NCI-H226 (cell line): ENCODE results near the gene DMXL2.
"Not testable (repeated sequence)": the region's sequence is repeated elsewhere in the genome, so short reads cannot be mapped to it uniquely, and the experiment has no call there.

Experiments
- DNase-seq: peaks from one replicate; pipeline ENCODE4 v3.0.0-alpha.2; 2015

Gene DMXL2

DNA sequence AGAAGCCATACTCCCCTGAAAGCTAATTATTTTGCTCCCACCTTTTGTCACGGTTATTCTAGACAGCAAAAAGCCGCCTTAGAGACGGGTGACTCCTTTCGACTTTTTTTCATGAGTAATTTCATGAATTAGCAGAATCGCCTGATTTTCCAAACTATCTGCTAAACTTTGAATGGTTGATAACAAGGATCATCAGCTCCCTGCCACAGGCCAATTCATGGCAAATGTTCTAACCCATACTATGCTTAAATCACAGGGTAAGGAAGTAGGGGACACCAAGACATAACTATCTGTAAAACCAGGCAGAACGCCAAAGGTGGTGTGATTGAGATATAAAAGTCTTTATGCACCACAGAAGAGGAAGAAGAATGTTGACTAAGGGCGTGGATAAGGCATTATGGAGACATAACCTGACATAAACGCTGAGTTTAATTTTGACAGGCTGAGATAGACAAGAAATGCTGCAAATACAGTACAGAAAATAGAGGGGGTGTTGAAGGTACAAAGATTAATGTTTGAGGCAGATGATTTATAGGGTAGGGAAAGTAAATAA is 891 bp upstream of the DMXL2 start:
- peak; percentile 55 for DNase-seq

GRCh38 chr15:51621936-51622603 is 501 bp downstream of the DMXL2 start:
- peak; percentile 65 for DNase-seq

DNA sequence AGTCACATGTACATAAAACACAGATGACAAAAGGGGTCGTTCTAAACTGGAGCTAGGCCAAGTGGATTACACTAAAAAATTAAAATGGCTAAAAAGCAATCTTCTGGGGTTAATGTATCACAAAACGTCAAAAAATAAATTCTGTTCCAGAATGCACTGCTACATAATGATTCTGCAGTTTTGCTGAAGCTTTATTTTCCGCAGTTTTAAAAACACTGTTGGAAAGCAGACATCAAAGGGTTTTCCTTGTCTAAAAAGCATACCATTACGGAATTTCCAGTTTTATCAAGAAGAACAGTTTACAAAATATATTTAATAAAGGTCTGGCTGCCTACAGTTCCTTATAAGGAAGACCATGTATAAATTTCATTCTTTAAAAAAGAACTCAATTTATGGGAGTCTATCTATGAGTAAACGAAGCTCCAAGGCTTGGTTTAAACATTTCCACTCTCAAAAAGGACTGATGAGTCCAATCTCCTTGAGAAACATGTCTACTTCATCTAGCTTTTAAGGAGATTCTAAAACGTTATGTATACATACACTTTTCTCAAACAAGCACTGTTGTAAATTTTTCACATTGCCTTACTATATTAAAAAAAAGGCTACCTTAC is 1.3 kb downstream of the DMXL2 start:
- no peak for DNase-seq

- DNase-seq, result no peak
These were observed 1.9 kb downstream of the DMXL2 start for GRCh38 chr15:51620641-51621040.

DNA sequence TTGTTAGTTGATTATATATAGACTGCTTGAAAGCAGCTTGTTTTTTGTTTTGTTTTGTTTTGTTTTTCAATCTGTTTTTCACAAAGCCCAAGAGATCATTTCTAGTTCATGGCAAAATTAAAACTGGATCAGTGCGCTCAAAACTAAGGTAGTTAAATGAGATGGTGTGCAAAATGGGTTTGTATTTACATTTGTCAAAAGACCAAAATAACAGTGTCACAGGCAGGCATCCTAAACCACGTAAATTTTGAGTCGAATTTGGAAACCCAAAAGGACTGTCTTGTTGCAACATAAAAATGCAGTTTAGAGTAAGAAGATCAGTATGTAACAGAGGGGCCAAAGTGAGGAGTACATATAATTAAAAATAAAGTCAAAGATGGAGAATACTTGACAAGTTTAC is 2.4 kb downstream of the DMXL2 start:
- DNase-seq, result no peak

GRCh38 chr15:51619331-51620035 is 3.1 kb downstream of the DMXL2 start:
- DNase-seq, result no peak

DNA sequence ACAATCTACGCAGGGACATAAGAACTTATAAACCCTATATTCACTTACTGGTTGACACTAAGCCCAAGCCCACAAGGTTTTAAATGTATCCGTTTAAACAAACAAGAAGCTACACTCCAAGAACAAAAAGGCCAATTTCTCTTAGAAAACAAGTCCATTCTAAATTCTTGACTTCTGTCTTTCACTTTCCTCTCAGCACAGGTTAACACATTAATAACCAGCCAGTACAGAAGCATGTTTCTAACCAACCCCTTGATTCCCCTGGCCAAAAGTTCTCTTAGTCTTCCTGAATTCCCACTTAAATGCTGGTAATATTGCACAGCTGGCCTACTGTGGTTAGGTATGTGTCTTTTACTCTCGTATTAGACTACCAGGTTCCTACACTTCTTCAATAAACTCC is 4.7 kb downstream of the DMXL2 start:
- DNase-seq, result no peak

DNA sequence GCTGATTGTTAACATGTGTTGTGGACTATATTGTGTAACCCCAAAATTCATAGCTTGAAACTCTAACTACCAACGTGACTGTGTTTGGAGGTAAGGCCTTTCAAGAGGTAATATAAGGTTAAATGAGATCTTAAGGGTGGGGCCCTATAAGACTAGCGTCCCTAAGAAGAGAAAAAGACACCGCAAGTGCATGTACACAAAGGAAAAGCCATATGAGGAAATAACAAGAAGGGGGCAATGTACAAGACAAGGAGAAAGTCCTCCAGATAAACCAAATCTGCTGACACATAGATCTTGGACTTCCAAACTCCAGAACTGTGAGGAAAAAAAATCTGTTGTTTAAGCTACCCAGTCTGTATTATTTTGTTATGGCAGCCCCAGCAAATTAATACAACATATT is 8.6 kb downstream of the DMXL2 start:
- no peak for DNase-seq

- DNase-seq, result not testable (repeated sequence)
These were observed 9.9 kb downstream of the DMXL2 start for GRCh38 chr15:51612669-51613068.

DNA sequence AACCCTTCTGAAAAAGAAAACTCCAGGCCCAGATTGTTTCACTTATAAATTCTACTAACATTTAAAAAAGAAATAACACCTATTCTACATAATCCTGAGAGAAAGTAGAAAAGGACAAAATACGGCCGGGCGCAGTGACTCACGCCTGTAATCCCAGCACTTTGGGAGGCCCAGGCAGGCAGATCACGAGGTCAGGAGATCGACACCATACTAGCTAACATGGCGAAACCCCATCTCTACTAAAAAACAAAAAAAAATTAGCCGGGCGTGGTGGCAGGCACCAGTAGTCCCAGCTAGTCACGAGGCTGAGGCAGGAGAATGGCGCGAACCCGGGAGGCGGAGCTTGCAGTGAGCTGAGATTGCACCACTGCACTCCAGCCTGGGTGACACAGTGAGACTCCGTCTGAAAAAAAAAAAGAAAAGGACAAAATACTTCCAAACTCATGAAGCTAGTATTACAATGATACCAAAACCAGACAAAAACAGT is 19.1 kb downstream of the DMXL2 start:
- not testable (repeated sequence) for DNase-seq

DNA sequence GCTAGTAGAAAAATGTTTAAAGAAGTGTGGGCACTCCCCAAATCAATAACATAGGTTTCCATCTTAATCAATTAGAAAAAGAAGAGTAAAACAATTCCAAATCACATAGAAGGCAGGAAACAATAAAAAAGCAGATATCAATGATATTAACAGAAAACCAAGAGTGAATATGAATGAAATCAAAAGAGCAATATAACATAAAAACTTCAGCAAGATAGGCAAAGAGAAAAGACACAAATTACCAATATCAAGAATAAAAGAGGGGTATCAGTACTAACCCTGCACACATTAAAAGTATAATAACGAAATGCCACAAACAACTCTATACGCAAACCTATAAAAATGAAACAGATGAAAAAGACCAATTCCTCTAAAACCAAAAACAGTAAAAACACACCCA is 19.6 kb downstream of the DMXL2 start:
- DNase-seq, result no peak

DNA sequence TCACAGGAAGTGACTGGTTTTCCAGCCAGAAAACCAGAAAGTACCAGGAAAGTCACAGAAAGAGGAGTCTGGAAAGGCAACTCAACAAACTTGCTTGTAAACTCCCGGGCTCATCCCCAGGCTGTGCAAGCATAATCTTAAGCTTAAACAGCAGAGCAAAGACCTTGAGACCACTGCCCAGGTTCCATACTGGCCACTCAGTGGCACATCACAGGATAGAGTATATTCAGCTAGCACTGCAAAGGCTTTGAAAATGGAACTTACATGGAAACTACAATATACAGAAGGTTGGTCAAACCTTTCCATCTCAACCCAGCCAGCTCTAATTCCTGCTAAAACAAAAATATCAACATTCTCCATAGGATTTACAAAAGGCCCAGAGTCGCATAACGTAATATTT is 20.1 kb downstream of the DMXL2 start:
- DNase-seq, result no peak

DNA sequence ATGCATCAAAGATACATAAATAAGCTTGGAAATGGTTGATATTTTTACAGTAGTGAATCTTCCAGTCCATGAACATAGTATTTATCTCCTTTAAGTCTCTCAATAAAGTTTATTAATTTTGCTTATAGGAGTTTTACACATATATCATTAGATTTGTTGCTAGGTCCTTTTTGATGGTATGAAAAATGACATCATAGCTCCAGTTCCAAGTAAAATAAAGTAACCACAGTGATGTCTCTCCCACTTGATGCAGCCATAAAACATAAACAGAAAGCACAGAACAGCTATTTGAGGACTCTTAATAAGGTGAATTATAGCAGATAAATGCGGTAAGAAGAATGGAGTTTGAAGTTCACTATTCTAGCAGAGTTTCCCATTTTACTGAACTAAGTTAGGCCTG is 20.8 kb downstream of the DMXL2 start:
- DNase-seq, result no peak

DNA sequence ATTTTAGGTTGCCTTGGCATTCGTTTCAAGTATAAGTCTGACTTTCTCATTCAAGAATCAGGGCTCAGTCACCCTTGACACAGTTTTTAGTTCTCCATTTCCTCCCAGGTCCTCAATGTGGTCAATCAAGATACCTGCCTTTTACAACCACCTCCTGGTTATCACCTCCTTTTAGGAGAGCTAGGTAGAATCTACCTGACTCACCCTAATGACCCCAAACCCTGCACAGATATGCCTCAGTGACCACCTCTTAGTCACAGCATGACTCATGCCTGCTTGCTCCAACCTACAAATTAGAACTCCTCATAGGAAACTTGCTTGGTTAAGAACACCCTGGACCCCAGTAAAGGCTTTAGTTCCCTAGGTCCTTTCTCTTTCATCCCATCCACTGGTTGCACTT is 22.5 kb downstream of the DMXL2 start:
- DNase-seq, result peak; percentile 57

- no peak for DNase-seq
These were observed 32.5 kb downstream of the DMXL2 start for GRCh38 chr15:51589881-51590568.

DNA sequence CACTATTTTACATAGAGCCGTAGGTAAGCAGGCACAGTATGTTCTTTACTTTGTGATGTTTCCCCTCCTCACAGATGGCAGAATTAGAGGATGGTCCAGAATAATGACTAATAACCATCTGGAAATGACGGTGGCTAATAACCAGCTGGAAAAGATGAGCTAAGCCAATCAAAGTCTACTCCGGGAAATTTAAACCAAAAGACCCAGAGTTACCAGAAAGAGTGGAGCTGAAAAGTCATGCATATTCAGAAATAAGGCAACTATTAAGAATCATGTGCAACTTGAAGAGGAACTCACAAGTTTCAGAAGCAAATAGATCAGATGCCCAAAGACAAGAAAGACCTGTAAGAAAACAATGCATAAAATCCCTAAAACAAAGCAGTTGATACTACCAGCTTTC is 33.6 kb downstream of the DMXL2 start:
- DNase-seq, result no peak

GRCh38 chr15:51585986-51586385 is 36.6 kb downstream of the DMXL2 start:
- no peak for DNase-seq

DNA sequence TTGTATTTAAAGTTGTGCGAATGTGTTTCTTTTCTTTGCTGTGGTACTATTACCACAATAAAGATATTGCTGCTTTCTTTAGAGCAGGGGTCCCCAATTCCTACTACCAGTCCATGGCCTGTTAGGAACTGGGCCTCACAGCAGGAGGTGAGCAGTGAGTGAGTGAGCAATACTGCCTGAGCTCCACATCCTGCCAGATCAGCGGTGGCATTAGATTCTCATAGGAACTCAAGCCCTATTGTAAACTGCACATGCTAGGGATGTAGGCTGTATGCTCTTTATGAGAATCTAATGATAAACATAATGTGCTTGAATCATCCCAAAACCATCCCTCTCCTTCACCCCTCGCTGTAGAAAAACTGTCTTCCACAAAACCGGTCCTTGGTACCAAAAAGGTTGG is 41.6 kb downstream of the DMXL2 start:
- DNase-seq, result no peak

- DNase-seq, result no peak
These were observed 42.2 kb downstream of the DMXL2 start for GRCh38 chr15:51580385-51580784.

DNA sequence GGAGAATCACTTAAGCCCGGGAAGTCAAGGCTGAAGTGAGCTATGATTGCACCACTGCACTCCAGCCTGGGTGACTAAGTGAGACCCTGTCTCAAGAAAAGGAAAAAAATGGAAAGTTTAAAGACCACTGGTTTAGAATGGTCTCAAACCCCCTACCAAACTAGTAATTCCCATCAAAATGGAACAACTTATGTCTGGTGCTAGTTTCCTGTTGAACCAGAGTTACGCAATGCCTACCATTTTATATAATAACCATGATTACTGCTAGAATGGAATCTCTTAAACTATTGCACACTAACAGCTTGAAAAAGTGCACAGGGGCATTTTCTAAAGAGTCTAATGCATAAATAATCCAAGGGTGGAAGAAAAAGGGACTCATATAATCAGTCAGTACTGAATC is 43.6 kb downstream of the DMXL2 start:
- DNase-seq, result no peak

GRCh38 chr15:51577636-51578304 is 44.8 kb downstream of the DMXL2 start:
- DNase-seq, result no peak

DNA sequence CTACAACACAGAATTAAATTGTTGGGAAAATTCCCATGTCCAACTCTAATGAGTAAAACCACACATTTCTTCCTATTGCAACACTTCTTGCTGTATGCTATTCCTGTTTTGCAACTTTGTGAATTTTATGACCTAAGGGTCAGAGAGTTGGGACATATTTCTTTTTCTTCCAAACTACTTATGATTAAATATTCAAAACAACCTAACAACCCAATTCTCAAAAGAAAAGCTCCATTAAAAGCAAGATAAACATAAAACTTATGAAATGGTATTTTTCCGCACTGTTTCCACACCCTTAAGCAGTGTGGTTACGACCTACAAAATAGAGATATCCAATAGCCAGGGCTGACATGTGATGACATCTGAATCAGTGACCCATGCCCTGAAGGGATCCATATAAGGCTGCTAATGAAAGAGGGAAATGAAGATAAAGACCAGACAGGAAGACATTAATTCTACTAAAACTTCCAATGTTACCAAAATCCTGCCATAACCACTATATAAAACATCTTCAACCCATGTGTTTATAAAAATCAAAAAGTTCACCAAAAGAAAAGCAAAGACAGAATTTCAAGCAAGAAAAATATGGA is 45.6 kb downstream of the DMXL2 start:
- peak; percentile 52 for DNase-seq
